Inferior parietal cortex (tissue), 1 donor: ENCODE results near the gene PLTP.

Experiments
- DNase-seq: peaks from one replicate; pipeline ENCODE4 v3.0.0-alpha.2; 2016; ENCODE audit errors: extremely low spot score

The PLTP gene

DNA sequence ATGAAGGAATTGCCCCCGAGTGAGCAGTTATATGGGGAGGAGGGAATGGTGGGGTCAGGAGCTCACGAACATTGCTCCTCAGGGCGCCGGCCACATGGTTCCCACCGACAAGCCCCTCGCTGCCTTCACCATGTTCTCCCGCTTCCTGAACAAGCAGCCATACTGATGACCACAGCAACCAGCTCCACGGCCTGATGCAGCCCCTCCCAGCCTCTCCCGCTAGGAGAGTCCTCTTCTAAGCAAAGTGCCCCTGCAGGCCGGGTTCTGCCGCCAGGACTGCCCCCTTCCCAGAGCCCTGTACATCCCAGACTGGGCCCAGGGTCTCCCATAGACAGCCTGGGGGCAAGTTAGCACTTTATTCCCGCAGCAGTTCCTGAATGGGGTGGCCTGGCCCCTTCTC is 13.7 kb downstream of the PLTP start:
- no peak for DNase-seq

DNA sequence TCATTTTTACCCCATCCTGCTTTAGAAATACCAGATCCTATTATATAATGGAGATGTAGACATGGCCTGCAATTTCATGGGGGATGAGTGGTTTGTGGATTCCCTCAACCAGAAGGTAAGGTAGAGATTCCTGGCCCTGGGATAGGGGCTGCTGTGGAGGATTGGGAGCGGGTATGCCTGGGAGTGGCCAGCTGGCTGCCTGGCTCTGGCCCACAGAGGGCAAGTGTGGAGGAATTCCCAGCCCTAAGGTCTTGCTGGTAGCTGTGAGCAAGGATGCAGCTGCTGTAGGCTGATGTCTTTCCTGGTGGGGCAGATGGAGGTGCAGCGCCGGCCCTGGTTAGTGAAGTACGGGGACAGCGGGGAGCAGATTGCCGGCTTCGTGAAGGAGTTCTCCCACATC is 14.3 kb downstream of the PLTP start:
- no peak for DNase-seq

DNA sequence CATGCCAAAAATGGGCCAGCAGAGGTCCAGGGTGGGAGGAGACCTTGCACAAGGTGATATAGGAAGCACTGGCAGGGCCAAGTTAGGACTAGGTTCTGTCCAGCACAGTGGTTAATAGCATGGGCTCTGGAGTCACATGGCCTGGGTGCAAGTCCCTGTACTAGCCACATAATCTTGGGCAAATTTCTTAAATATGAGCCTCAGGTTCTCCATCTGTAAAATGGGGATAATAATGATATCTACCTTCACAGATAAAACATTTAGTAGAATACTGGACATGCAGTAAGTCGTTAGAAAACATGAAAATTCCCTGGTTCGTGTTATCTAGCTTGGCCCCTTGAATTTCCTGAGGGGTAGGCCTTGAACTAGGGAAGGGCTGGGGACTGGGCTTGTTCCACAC is 14.7 kb downstream of the PLTP start:
- DNase-seq, result no peak

DNA sequence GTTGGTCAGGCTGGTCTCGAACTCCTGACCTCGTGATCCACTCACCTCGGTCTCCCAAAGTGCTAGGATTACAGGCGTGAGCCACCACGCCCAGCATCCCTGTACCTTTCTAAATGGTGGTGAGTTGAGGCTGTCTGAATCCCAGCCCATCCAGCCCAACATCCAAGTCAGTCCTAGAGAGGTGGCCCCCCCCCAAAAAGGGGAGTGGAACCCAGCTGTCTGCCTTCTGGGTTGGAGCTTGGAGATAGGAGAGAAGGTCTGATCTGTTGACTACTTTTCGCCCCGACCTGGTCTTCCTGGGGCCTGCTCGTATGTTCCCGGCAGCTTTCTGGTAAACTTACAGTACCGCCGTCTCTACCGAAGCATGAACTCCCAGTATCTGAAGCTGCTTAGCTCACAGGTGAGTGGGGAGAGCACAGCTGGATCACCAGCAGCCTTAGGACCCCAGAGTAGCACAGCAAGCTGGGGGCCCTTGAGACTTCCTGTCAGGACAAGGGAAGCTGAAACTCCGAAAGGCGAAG is 15.3 kb downstream of the PLTP start:
- no peak for DNase-seq

DNA sequence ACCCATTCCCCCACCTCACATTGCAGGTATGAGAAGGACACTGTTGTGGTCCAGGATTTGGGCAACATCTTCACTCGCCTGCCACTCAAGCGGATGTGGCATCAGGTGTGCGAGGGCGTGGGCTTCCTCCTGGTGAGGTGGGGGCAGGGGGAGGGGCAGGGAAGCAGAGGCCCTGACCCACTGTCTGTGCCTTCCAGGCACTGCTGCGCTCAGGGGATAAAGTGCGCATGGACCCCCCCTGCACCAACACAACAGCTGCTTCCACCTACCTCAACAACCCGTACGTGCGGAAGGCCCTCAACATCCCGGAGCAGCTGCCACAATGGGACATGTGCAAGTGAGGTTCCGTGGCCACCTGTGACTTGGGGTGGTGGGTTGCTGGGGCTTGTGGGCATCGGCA is 17.2 kb downstream of the PLTP start:
- DNase-seq, result no peak

DNA sequence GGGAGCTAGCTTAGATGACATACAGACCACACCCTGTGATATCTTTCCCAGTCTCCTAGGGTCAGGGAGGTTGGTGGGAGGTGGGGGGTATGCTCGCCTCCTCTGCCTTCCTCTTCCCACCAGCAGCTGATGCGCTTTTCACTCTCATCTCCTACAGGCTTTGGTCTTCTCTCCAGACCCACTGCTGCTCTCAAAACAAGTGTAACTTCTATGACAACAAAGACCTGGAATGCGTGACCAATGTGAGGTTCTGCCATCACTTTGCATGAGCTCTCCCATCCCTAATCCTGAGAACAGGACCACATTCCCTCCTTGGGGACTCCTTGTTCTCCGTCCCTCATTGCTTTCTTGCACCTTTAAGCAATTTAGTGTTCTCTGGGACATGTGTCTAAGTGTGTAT is 18.1 kb downstream of the PLTP start:
- no peak for DNase-seq

DNA sequence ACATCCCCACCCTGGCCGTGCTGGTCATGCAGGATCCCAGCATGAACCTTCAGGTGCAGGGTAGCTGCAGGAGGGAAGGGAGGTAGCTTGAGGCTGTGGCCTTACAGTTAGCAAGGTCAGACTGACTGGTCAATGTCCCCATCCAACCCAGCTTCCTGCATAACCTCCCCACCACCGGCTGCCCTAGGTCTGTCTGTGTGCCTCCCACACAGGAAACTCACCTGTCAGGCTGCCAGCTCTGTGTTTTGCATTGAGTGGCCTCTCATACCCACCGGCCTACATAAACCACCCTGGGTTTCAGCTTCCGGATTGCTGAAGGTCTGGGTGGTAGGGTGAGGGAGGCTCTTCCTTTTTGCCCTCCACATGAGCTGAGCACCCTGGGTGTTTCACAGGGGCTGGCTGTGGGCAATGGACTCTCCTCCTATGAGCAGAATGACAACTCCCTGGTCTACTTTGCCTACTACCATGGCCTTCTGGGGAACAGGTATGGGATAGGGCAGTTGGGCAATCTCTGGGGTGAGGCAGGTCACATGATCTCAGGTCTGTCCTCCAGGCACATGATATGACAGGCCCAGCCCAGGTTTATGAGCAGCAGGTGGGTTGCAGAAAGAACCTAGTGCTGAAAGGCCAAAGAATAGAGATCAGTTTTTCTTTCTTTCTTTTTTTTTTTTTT is 19.0 kb downstream of the PLTP start:
- no peak for DNase-seq

DNA sequence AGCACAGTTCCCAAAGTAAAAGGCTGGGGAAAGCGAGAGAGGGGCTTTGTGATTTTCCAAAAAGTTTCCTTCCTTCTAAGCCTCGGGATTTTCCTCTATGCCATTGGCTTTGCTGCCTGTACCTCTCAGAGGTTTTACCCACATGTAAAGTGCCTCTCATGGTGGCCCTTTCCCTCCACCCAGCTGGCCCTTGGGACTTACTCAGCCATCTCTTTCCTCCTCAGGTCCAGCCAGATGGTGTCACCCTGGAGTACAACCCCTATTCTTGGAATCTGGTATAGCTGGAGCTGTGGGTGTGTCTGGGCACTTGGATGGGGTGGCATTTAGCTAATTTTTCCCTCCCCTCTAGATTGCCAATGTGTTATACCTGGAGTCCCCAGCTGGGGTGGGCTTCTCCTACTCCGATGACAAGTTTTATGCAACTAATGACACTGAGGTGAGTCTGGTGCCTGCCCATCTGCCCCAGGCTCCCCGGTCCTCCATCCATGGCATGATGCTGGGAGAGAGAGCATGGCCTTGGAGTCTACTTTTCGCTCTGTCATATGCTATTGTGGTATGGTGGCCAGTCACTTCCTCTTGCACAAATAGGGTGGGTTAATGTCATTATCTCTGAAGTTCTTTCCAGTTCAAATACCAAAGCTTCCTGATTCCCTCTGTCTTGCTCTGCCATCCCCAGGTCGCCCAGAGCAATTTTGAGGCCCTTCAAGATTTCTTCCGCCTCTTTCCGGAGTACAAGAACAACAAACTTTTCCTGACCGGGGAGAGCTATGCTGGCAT is 19.7 kb downstream of the PLTP start:
- DNase-seq, result no peak

DNA sequence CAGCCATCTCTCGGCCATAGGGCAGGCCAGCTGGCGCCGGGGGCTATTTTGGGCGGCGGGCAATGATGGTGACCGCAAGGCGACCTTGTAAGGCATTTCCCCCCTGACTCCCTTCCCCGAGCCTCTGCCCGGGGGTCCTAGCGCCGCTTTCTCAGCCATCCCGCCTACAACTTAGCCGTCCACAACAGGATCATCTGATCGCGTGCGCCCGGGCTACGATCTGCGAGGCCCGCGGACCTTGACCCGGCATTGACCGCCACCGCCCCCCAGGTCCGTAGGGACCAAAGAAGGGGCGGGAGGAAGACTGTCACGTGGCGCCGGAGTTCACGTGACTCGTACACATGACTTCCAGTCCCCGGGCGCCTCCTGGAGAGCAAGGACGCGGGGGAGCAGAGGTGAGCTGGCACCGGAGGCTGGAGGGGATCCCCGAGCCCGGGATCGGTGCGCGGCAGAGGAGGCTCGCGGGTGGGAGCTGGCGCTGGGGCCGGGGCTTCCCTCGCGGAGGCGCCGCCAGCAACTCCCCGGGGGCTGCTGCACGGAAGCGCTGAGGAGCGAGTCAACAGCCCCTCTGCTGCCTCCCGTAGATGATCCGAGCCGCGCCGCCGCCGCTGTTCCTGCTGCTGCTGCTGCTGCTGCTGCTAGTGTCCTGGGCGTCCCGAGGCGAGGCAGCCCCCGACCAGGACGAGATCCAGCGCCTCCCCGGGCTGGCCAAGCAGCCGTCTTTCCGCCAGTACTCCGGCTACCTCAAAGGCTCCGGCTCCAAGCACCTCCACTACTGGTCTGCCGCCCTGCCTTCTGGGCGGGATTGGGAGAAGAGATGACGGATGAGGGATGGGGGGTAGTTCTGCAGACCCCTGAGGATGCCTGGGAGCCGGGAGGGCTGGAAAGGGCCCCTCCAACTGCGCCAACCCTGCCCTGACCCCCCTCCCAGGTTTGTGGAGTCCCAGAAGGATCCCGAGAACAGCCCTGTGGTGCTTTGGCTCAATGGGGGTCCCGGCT is 20.7 kb downstream of the PLTP start, which contains the start of the genes CTSA and NEURL2:
Gene CTSA (plus strand): TSS at position 351 of the 999 bp plus-strand sequence. CDS start 234 bp downstream, at position 585.
Gene NEURL2 (minus strand): TSS at position 224 of the 999 bp plus-strand sequence. CDS start 217 bp downstream, at position 7.
- peak; percentile 93 for DNase-seq

DNA sequence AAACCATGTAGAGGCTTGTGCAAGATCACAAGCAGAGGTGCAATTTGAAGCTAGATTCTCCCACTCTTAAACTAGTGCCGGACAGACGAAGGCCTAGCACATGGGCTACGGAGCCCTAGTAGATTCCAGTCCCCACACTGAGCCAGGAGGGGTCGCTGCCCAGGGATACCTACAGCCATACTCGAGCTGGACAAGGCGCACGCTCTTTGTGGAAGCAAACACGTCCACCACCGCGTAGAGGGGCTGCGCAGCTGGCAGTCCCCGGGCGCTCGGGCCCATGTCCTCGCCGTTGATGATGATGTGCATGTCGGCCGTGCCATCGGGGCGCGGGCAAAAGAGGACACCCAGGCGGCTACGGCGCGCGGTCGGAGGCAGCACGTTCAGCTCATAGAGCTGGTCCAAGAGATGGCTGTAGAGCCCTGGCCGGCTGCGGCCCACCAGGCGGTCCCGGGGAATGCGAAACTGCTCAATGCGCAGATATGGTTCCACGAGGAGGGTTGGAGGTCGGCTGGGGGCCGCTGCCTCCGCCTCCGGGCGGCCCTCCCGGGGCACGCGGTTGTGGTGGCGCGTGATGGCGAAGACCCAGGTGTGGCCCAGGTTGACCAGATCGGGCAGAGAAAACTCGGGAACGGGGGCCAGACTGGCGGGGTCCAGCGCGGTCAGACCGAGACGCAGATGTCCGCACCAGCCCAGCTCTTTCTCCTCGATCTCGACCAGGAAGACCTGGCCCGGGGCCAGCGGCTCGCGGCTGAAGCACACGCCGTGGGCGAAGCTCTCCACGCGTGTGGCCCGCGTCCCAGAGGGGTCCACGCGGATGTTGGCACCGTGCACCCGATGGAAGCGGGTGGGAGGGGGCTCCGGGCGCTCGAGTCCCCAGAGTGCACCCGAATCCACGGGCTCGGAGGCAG is 21.6 kb downstream of the PLTP start:
- peak; percentile 63 for DNase-seq

DNA sequence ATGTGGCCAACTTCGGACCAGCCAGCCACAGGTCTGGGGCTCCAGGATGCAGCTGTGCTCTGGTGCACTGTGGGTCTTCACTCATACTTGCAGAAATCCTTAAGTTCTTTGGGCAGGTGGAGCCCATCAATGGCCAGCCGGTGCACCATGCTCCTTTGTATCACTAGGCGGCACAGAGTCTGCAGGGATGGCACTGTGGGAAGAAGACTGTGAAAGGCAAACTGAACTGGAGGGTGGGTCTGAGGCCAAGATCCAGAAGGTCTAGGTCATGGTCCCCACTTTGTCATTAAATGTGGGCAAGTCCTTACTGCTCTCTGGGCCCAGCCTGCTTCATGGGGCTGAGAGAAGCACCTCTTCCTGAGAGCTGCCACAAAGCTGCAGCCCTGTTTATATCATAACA is 23.3 kb downstream of the PLTP start:
- no peak for DNase-seq

DNA sequence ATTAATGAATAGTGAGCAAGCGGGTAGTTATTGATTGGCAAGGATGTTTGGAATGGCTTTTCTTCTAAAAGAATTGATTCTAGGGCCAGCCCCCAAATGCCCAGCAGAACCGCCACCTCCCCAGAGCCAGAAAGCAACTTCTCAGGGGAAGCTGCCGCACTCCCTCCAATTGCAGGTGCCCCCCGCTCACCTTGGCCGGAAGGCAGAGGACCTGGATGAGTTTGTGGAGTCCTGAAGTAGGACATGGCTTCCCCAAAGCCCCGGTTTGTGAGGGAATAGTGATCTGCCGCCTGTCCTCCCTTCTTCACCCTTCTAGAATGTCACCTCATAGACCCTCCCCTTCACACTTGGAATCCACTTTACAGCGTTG is 24.6 kb downstream of the PLTP start, which contains the start of gene SPATA25:
Gene SPATA25 (minus strand): TSS at position 277 of the 370 bp plus-strand sequence. CDS start 32 bp downstream, at position 245.
- DNase-seq, result no peak

DNA sequence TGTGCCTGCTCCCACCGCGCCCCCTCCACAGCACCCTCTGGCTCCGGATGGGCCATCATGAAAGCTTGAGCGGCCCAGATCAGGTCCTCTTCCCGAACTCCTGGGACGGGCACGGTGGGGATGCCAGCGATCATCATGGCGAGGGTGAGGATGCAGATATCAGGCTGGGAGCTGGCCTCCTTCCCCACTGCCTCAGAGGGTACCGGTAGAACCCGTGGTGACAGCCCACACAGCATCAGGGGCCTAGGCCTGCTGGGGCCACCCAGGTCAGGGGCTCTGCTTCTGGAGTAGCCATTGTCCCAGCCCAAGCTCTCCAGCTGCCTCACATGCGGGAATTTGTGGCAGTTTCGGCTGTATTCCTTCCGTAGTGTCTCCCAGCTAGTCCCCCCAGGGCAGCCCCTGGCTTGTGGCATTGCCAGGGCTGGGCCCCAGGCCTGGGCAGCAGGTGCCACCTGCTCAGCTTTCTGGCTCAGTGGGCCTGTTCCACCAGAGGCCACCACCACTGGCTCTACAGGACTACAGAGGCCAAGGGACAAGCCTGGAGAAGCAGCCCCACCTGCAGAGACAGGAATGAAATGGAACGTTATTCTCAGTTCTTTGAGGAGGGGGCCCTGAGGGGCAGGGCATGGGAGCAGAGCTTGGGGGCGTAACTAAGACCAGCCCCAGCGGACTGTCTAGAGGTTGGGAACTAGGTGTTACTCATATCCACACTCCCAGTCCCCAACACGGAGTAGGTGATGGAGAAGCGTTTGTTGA is 25.2 kb downstream of the PLTP start:
- DNase-seq, result no peak

DNA sequence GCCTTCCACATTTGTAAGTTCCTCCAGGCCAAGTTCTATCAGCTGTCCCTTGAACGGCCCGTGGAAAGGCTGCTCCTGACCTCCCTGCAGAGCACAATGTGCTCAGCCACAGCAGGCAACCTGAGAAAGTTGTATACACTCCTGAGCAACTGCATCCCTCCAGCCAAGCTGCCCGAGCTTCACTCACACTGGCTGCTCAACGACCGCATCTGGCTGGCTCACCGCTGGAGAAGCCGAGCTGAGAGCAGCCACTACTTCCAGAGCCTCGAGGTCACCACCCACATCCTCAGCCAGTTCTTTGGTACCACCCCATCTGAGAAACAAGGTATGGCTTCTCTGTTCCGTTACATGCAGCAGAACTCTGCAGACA is 28.9 kb downstream of the PLTP start:
- no peak for DNase-seq

DNA sequence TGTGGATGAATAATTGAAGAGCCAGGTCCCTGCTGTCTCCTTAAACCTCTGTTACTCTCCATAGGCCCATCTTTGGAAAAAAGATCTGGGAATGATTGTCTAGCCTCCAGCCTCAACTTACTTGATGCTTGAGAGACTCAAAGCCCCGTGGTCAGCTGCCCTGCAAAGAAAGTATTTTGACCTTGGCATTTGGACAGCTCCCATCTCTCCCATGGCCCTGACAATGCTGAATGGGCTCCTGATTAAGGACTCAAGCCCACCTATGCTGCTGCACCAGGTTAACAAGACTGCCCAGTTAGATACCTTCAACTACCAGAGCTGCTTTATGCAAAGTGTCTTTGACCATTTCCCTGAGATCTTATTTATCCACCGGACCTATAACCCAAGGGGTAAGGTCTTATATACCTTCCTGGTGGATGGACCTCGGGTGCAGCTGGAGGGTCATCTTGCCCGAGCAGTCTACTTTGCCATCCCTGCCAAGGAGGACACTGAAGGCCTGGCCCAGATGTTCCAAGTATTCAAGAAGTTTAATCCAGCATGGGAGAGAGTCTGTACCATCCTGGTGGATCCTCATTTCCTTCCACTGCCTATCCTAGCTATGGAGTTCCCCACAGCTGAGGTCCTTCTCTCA is 29.4 kb downstream of the PLTP start:
- DNase-seq, result no peak

DNA sequence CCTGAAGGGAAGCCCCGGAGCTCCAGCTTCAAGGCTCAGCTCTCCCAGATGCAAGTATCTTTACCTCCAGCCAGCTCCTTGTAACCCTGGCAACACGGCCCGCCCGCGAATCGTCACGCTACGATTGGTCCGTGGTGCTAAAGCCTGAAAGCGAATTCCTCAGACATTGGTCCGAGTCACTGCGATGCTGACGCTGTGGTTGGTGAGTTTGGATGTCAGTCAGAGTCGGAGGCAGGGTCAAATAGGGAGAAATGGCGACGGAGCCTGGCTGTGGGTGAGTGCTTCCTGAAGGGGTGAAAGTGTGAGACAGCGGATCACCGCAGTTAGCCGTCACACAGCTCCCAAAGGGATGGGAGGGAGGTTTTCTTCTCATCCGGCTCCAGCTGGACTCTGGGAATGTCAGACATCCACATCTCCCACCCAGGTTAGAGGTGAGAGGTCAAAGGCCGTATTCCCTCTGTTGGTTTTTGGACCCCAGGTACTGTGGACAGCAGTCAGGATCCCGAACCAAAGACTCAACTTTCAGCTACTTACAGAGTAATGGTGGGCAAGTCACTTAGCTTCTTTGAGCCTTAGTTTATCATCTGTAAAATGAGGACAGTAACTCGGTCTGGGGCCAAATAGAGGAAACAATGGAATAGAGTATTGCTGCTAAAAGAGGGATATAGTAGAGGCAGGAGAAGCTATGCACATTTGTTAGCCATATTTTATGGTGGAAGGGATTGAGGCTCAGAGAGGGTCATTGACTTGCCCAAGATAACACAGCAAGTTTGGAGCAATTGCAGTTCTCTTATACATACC is 30.8 kb downstream of the PLTP start, which contains the start of gene ZSWIM1:
Gene ZSWIM1 (plus strand): TSS at position 240 of the 801 bp plus-strand sequence. CDS start 1,366 bp downstream, outside the sequence.
- peak; percentile 100 for DNase-seq

DNA sequence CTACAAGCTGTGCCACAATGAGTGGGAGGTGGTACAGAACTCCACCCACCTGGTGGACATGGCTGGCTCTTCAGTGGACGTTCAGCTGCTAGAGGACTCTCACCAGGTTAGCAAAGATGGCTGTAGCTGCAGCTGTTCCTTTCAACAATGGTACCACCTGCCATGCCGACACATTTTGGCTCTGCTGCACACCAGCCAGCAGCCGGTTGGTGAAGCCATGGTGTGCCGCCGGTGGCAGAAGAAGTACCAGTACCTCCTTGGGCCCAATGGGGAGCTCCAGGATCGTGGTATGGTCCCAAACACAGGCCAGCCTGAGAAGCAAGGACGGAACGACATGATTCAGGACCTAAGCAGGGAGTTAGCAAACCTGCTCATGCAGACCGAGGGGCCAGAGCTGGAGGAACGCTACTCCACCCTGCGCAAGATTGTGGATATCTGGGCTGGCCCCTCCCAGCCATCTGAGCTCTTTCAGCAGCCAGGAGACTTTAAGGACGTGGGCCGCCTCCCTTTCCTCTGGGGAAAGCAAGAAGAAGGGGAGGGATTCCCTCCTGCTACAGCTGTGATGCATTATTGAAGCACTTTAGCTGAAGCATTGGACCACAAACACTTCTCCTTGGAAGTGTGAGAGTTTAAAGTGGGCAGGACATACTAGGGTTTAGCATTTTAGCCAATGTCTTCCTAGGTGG is 33.7 kb downstream of the PLTP start:
- no peak for DNase-seq

DNA sequence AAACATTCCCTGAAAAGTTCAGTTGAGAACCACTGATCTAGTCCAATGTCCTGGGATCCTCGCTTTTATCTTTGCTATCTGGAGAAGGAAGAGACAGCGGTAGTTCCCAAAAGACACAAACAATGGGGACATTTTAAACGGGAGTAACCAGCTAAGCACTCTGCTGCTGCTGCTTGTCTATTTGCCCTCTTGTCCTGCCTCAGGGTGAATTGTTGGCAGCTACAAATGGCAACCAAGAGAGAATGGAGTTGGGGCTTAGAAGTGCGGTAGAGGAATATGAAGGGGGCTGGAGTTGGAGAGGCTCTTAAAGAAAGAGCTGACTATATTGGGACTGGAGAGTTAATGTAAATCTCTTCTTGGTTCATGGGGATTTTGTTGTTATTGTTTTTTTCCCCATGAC is 37.4 kb downstream of the PLTP start:
- no peak for DNase-seq
